Measurements from ENCODE around the gene CSRP3. TPM values are rescaled to one million over a fixed set of nuclear protein-coding genes. Genes with fewer than 3 reads are reported as not detected.

Gene CSRP3
- total RNA-seq, 1 donor from 2014 or later, result not detected

GRCh38 chr11:19216021-19216420 is 14.2 kb upstream of the CSRP3 start:
- no peak overlapping the region for H3K27ac ChIP-seq
- H3K36me3 ChIP-seq, result no peaks in the 10 kb centered on the region
- intact Hi-C loops (cut with DNase I), result no loop called here
- no peaks in the 10 kb centered on the region for H3K27me3 ChIP-seq
- no peaks in the 10 kb centered on the region for H3K4me1 ChIP-seq
- no peaks in the 10 kb centered on the region for H3K9me3 ChIP-seq
- DNase-seq (ENCODE audit: low spot score in 2 of 2), result no peak
- TF ChIP-seq CTCF (IDR thresholded peaks at IDR 0.05), result no peak
- no peak overlapping the region for H3K4me3 ChIP-seq

- DNase-seq (ENCODE audit: low spot score in 2 of 2), result no peak
- no peak overlapping the region for H3K4me3 ChIP-seq
- H3K36me3 ChIP-seq, result no peaks in the 10 kb centered on the region
- no peaks in the 10 kb centered on the region for H3K4me1 ChIP-seq
- TF ChIP-seq CTCF (IDR thresholded peaks at IDR 0.05), result no peak
- intact Hi-C loops (cut with DNase I), result no loop called here
- H3K27ac ChIP-seq, result no peak overlapping the region
- no peaks in the 10 kb centered on the region for H3K9me3 ChIP-seq
- H3K27me3 ChIP-seq, result no peaks in the 10 kb centered on the region
Observed at GRCh38 chr11:19209617-19210370, 8.0 kb upstream of the CSRP3 start.

- intact Hi-C loops (cut with DNase I), result no loop called here
- no peaks in the 10 kb centered on the region for H3K36me3 ChIP-seq
- DNase-seq (ENCODE audit: low spot score in 2 of 2), result no peak
- no peak overlapping the region for H3K4me3 ChIP-seq
- no peak for TF ChIP-seq CTCF (IDR thresholded peaks at IDR 0.05)
- H3K9me3 ChIP-seq, result no peaks in the 10 kb centered on the region
- H3K27me3 ChIP-seq, result no peaks in the 10 kb centered on the region
- no peaks in the 10 kb centered on the region for H3K4me1 ChIP-seq
- no peak overlapping the region for H3K27ac ChIP-seq
Observed at GRCh38 chr11:19208959-19209546, 7.3 kb upstream of the CSRP3 start.

GRCh38 chr11:19208181-19208580 is 6.4 kb upstream of the CSRP3 start:
- no peak for DNase-seq (ENCODE audit: low spot score in 2 of 2)
- intact Hi-C loops (cut with DNase I), result no loop called here
- no peak for TF ChIP-seq CTCF (IDR thresholded peaks at IDR 0.05)
- Histone ChIP-seq H3K4me1 (no peaks in the 10 kb centered on the region), H3K9me3 (no peaks in the 10 kb centered on the region), H3K36me3 (no peaks in the 10 kb centered on the region), H3K27me3 (no peaks in the 10 kb centered on the region), H3K4me3 (no peak overlapping the region), H3K27ac (no peak overlapping the region)

GRCh38 chr11:19204836-19205235 is 3.1 kb upstream of the CSRP3 start:
- H3K27me3 ChIP-seq, result no peaks in the 10 kb centered on the region
- no peak for TF ChIP-seq CTCF (IDR thresholded peaks at IDR 0.05)
- H3K27ac ChIP-seq, result no peak overlapping the region
- no peak for DNase-seq (ENCODE audit: low spot score in 2 of 2)
- intact Hi-C loops (cut with DNase I), result no loop called here
- H3K9me3 ChIP-seq, result no peaks in the 10 kb centered on the region
- no peaks in the 10 kb centered on the region for H3K36me3 ChIP-seq
- no peak overlapping the region for H3K4me3 ChIP-seq
- H3K4me1 ChIP-seq, result no peaks in the 10 kb centered on the region
